Ovary (tissue), 3 donors: ENCODE results near the gene DVL1.

ENCODE experiments used
- EP300 ChIP-seq: sonication (generic); formaldehyde crosslinking; IDR thresholded peaks from one replicate; pipeline ENCODE4 v1.6.1; 2017; ENCODE audit warnings: antibody characterized with exemption
- POLR2A ChIP-seq: fragments of 450-650 bp; IDR thresholded peaks from one replicate; pipeline ENCODE4 v1.6.1; 2017; ENCODE audit warnings: antibody characterized with exemption, mild to moderate bottlenecking, moderate library complexity
- TF ChIP-seq, protein P1 (sequence below), 3 donors: fragments of 450-650 bp in 2 of 3; fragments of 200-600 bp in 1 of 3; IDR thresholded peaks; one replicate each; pipeline versions ENCODE4 v1.5.1 to v1.8.0; 2016 to 2022; ENCODE audit warnings: antibody characterized with exemption in 3 of 3, mild to moderate bottlenecking in 1 of 3
- donor health status: DM: no; HTN: no; CAD: no.

- TF ChIP-seq, protein P1, sequence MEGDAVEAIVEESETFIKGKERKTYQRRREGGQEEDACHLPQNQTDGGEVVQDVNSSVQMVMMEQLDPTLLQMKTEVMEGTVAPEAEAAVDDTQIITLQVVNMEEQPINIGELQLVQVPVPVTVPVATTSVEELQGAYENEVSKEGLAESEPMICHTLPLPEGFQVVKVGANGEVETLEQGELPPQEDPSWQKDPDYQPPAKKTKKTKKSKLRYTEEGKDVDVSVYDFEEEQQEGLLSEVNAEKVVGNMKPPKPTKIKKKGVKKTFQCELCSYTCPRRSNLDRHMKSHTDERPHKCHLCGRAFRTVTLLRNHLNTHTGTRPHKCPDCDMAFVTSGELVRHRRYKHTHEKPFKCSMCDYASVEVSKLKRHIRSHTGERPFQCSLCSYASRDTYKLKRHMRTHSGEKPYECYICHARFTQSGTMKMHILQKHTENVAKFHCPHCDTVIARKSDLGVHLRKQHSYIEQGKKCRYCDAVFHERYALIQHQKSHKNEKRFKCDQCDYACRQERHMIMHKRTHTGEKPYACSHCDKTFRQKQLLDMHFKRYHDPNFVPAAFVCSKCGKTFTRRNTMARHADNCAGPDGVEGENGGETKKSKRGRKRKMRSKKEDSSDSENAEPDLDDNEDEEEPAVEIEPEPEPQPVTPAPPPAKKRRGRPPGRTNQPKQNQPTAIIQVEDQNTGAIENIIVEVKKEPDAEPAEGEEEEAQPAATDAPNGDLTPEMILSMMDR (IDR thresholded peaks at IDR 0.05) = no peak
- no peak for TF ChIP-seq EP300
- TF ChIP-seq POLR2A = no peak
These were observed 44.9 kb upstream of the DVL1 start for GRCh38 chr1:1394116-1394515.
